Progenitor cell of endocrine pancreas (in vitro differentiated cells): ENCODE data around the gene C21orf58. TPM values are rescaled to one million over a fixed set of nuclear protein-coding genes. Genes with fewer than 3 reads are reported as not detected.
A peak's percentile ranks its signal among the peaks of the same experiment; 100 is the strongest.

Source experiments
- DNase-seq: peaks from one replicate; pipeline ENCODE4 v3.0.0; 2021; ENCODE audit warnings: low spot score; ENCODE audit not compliant: unreplicated experiment
- H3K27ac Mint-ChIP-seq: 2 replicates; pipeline ENCODE4 v1.8.0; 2021; ENCODE audit warnings: mild to moderate bottlenecking, moderate library complexity, mixed read lengths
- H3K27me3 Mint-ChIP-seq: 2 replicates; pipeline ENCODE4 v1.8.0; 2021; ENCODE audit warnings: mixed read lengths
- H3K36me3 Mint-ChIP-seq: 2 replicates; pipeline ENCODE4 v1.8.0; 2022; ENCODE audit warnings: mixed read lengths; ENCODE audit not compliant: insufficient read depth
- H3K4me1 Mint-ChIP-seq: 2 replicates; pipeline ENCODE4 v1.8.0; 2021; ENCODE audit warnings: low read depth, mixed read lengths
- H3K4me3 Mint-ChIP-seq: 2 replicates; pipeline ENCODE4 v1.8.0; 2021; ENCODE audit warnings: low read depth, mild to moderate bottlenecking, moderate library complexity, mixed read lengths
- H3K9me3 Mint-ChIP-seq: 2 replicates; pipeline ENCODE4 v1.8.0; 2021; ENCODE audit warnings: low read depth, mixed read lengths
- CTCF ChIP-seq: fragments of 200-600 bp; sonication (generic); IDR thresholded peaks from one replicate; pipeline ENCODE4 v1.5.0; 2021; ENCODE audit warnings: antibody characterized with exemption, mild to moderate bottlenecking; ENCODE audit not compliant: unreplicated experiment
- total RNA-seq: library from RNA; stranded (reverse); gene quantifications from 2 replicates; pipeline ENCODE4 v1.2.1, GENCODE V29; 2021

C21orf58 gene
- total RNA-seq, 1 donor from 2014 or later: 31.5 TPM

DNA sequence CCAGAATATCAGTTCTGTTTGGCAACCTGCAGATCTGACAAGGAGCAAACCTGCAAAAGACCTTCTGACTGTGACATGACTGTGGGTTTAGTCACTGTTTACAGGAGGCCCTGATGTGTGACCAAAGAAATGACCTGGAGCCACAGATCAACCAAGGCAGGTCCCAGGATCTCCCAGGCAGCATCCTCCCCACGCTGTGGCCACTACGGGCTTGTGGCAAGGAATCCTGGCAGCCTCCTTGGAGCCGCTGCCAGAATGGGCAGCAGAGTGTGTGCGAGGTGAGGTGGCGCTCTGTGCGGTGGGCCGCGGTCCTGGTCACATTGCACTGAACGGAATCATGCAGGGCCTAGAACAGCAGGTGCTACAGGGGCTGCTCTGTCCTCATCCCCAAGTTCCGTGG is 54.2 kb downstream of the C21orf58 start:
- DNase-seq: no peak
- H3K4me3 Mint-ChIP-seq: no peak overlapping the region
- no peaks in the 10 kb centered on the region for H3K4me1 Mint-ChIP-seq
- H3K27ac Mint-ChIP-seq: no peak overlapping the region
- no peak for TF ChIP-seq CTCF
- no peaks in the 10 kb centered on the region for H3K27me3 Mint-ChIP-seq
- H3K9me3 Mint-ChIP-seq: no peaks in the 10 kb centered on the region
- H3K36me3 Mint-ChIP-seq: peaks cover 25% of the 10 kb centered on the region

DNA sequence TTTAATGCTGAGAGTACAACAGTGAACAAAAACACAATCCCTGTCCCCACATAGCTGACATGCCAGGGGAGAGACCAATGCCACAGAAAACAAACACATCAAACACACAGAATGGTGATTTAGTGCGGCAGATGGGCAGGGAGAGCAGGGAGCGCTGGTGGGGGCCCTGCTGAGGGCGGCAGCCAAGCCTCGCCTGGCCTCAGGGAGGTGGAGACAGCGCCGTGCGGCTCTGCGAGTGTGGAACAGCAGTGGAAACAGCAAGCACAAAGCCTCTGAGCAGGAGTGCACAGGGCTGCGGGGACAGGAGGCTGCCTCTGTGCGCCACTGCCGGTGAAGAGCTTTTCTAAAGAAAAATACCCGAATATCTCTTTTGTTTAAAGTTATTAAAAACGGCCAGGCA is 55.3 kb downstream of the C21orf58 start:
- H3K4me1 Mint-ChIP-seq: no peaks in the 10 kb centered on the region
- no peaks in the 10 kb centered on the region for H3K27me3 Mint-ChIP-seq
- TF ChIP-seq CTCF: no peak
- no peaks in the 10 kb centered on the region for H3K9me3 Mint-ChIP-seq
- no peak for DNase-seq
- H3K4me3 Mint-ChIP-seq: no peak overlapping the region
- no peak overlapping the region for H3K27ac Mint-ChIP-seq
- H3K36me3 Mint-ChIP-seq: peaks cover 26% of the 10 kb centered on the region

- Mint-ChIP-seq H3K36me3 (peaks cover 24% of the 10 kb centered on the region), H3K27ac (no peak overlapping the region), H3K9me3 (no peaks in the 10 kb centered on the region), H3K27me3 (no peaks in the 10 kb centered on the region), H3K4me3 (no peak overlapping the region), H3K4me1 (no peaks in the 10 kb centered on the region)
- DNase-seq: no peak
- no peak for TF ChIP-seq CTCF
These were observed 56.7 kb downstream of the C21orf58 start for GRCh38 chr21:46266946-46267345.

- TF ChIP-seq CTCF: no peak
- Mint-ChIP-seq H3K4me1 (no peaks in the 10 kb centered on the region), H3K4me3 (no peak overlapping the region), H3K27ac (peak overlapping the region; percentile 77), H3K27me3 (no peaks in the 10 kb centered on the region), H3K36me3 (peaks cover 28% of the 10 kb centered on the region), H3K9me3 (no peaks in the 10 kb centered on the region)
- DNase-seq: no peak
These were observed 57.7 kb downstream of the C21orf58 start for GRCh38 chr21:46265736-46266525.

DNA sequence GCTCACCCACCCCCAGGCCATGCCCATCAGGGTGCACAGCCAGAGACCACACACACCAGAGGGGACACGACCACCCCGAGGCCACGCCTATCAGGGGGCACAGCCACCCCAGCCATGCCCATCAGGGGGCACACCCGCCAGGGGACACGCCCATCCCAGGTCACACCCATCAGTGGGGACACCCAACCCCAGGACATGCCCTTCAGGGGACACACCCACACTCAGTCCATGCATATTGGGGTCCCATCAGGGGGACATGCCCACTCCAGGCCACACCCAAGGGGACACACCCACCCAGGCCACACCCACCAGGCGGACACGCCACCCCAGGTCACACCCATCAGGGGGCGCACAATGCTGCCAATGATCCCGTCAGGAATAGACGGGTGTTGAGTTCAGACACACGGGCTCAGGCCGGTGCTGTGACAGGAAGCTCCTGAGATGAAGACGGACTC is 59.0 kb downstream of the C21orf58 start:
- Mint-ChIP-seq H3K9me3 (no peaks in the 10 kb centered on the region), H3K4me1 (no peaks in the 10 kb centered on the region), H3K27ac (no peak overlapping the region), H3K4me3 (no peak overlapping the region), H3K27me3 (no peaks in the 10 kb centered on the region), H3K36me3 (peaks cover 27% of the 10 kb centered on the region)
- no peak for TF ChIP-seq CTCF
- no peak for DNase-seq
